WTC11 (cell line): ENCODE results near the gene AHRR. TPM values are rescaled to one million over a fixed set of nuclear protein-coding genes. Genes with fewer than 3 reads are reported as not detected.

Source experiments
- ATAC-seq: fragments of 200-7000 bp; cut with Tn5 transposase; 2 replicates; pipeline ENCODE4 v1.10.0; 2021; ENCODE audit warnings: mild to moderate bottlenecking, moderate library complexity
- CTCF ChIA-PET: fragments of 300-600 bp; sonication (Branson Sonifier 250); formaldehyde crosslinking; loops from one replicate; lab custom pipeline; 2021; ENCODE audit warnings: antibody characterized with exemption; lab: Charles Lee
- POLR2A ChIA-PET: fragments of 350-600 bp; sonication (Branson Sonifier 250); formaldehyde crosslinking; loops from one replicate; lab custom pipeline; 2021; ENCODE audit warnings: antibody characterized with exemption; lab: Charles Lee
- DNase-seq: peaks from one replicate; pipeline ENCODE4 v3.0.0; 2021; ENCODE audit warnings: low spot score
- H3K27ac Mint-ChIP-seq: 2 replicates; pipeline ENCODE4 v1.8.0; 2021; ENCODE audit warnings: mixed read lengths
- H3K27me3 Mint-ChIP-seq: 2 replicates; pipeline ENCODE4 v1.8.0; 2021; ENCODE audit warnings: low read depth, mild to moderate bottlenecking, moderate library complexity, mixed read lengths
- H3K36me3 Mint-ChIP-seq: 2 replicates; pipeline ENCODE4 v1.8.0; 2021; ENCODE audit warnings: mixed read lengths
- H3K4me1 Mint-ChIP-seq: 2 replicates; pipeline ENCODE4 v1.8.0; 2022; ENCODE audit warnings: mixed read lengths
- H3K4me3 Mint-ChIP-seq: 2 replicates; pipeline ENCODE4 v1.8.0; 2021; ENCODE audit warnings: mild to moderate bottlenecking, moderate library complexity, mixed read lengths
- H3K9me3 Mint-ChIP-seq: 2 replicates; pipeline ENCODE4 v1.8.0; 2021; ENCODE audit warnings: mixed read lengths
- CBFB ChIP-seq: sonication (generic); formaldehyde crosslinking; IDR thresholded peaks from 2 replicates; pipeline ENCODE4 v1.8.1; 2022; ENCODE audit warnings: mild to moderate bottlenecking, low read depth, missing genetic modification reagents
- CREM ChIP-seq: sonication (generic); formaldehyde crosslinking; IDR thresholded peaks from 2 replicates; pipeline ENCODE4 v1.8.1; 2022; ENCODE audit warnings: mild to moderate bottlenecking, missing genetic modification reagents, moderate library complexity
- ESRRA ChIP-seq: sonication (generic); formaldehyde crosslinking; IDR thresholded peaks from 2 replicates; pipeline ENCODE4 v1.8.1; 2022; ENCODE audit warnings: mild to moderate bottlenecking, missing genetic modification reagents, borderline replicate concordance
- FOXJ3 ChIP-seq: sonication (generic); formaldehyde crosslinking; IDR thresholded peaks from 2 replicates; pipeline ENCODE4 v1.9.0; 2021; ENCODE audit warnings: missing genetic modification reagents, mild to moderate bottlenecking, borderline replicate concordance
- GABPB1 ChIP-seq: sonication (generic); formaldehyde crosslinking; IDR thresholded peaks from 2 replicates; pipeline ENCODE4 v1.8.1; 2023; ENCODE audit warnings: mild to moderate bottlenecking, missing genetic modification reagents
- GRHL2 ChIP-seq: fragments of 250-450 bp; sonication (Bioruptor Pico); IDR thresholded peaks from 2 replicates; pipeline ENCODE4 v1.8.0; 2022; ENCODE audit warnings: mild to moderate bottlenecking, moderate library complexity; ENCODE audit not compliant: insufficient replicate concordance, severe bottlenecking
- HMGA2 ChIP-seq: fragments of 250-450 bp; sonication (Bioruptor Pico); IDR thresholded peaks from 2 replicates; pipeline ENCODE4 v1.4.0; 2021; ENCODE audit warnings: mild to moderate bottlenecking, moderate library complexity
- IRF2 ChIP-seq: sonication (generic); formaldehyde crosslinking; IDR thresholded peaks from 2 replicates; pipeline ENCODE4 v1.8.0; 2022; ENCODE audit warnings: low read depth, missing genetic modification reagents, borderline replicate concordance
- KAT7 ChIP-seq: sonication (generic); formaldehyde crosslinking; IDR thresholded peaks from 2 replicates; pipeline ENCODE4 v1.8.1; 2023; ENCODE audit warnings: missing genetic modification reagents, mild to moderate bottlenecking, borderline replicate concordance
- MYBL2 ChIP-seq: sonication (generic); formaldehyde crosslinking; IDR thresholded peaks from 2 replicates; pipeline ENCODE4 v1.8.1; 2023; ENCODE audit warnings: mild to moderate bottlenecking, moderate library complexity, missing genetic modification reagents
- NR2C2 ChIP-seq: sonication (generic); formaldehyde crosslinking; IDR thresholded peaks from 2 replicates; pipeline ENCODE4 v1.8.0; 2022; ENCODE audit warnings: mild to moderate bottlenecking, missing genetic modification reagents
- SMAD4 ChIP-seq: sonication (generic); formaldehyde crosslinking; IDR thresholded peaks from 2 replicates; pipeline ENCODE4 v1.8.0; 2022; ENCODE audit warnings: mild to moderate bottlenecking, missing genetic modification reagents
- SOX15 ChIP-seq: fragments of 250-450 bp; sonication (Bioruptor Pico); IDR thresholded peaks from 2 replicates; pipeline ENCODE4 v1.9.0; 2021; ENCODE audit warnings: mild to moderate bottlenecking
- TCF7 ChIP-seq: sonication (generic); formaldehyde crosslinking; IDR thresholded peaks from 2 replicates; pipeline ENCODE4 v1.8.0; 2022; ENCODE audit warnings: mild to moderate bottlenecking, low read depth, missing genetic modification reagents, moderate library complexity
- TEAD4 ChIP-seq: sonication (generic); formaldehyde crosslinking; IDR thresholded peaks from 2 replicates; pipeline ENCODE4 v1.8.0; 2022; ENCODE audit warnings: mild to moderate bottlenecking, missing genetic modification reagents
- ZNF138 ChIP-seq: sonication (generic); formaldehyde crosslinking; conservative IDR thresholded peaks from 2 replicates; pipeline ENCODE4 v1.8.1; 2022; ENCODE audit warnings: mild to moderate bottlenecking, moderate library complexity, missing genetic modification reagents
- ZNF317 ChIP-seq: sonication (generic); formaldehyde crosslinking; IDR thresholded peaks from 2 replicates; pipeline ENCODE4 v1.8.1; 2023; ENCODE audit warnings: low read depth, mild to moderate bottlenecking, moderate library complexity, missing genetic modification reagents, borderline replicate concordance
- ZNF416 ChIP-seq: fragments of 250-450 bp; sonication (Bioruptor Pico); IDR thresholded peaks from 2 replicates; pipeline ENCODE4 v1.9.0; 2021; ENCODE audit warnings: mild to moderate bottlenecking, inconsistent platforms
- total RNA-seq: library from RNA; stranded (reverse); gene quantifications from 3 replicates; pipeline ENCODE4 v1.2.3, GENCODE V29; 2021
- TF ChIP-seq, protein P1 (sequence below): fragments of 250-450 bp; sonication (Bioruptor Pico); IDR thresholded peaks from 2 replicates; pipeline ENCODE4 v1.9.0; 2021; ENCODE audit warnings: moderate library complexity, mild to moderate bottlenecking, inconsistent platforms, borderline replicate concordance
- TF ChIP-seq, protein P2 (sequence below): sonication (generic); formaldehyde crosslinking; IDR thresholded peaks from 2 replicates; pipeline ENCODE4 v1.8.1; 2023; ENCODE audit warnings: mild to moderate bottlenecking, missing genetic modification reagents
- TF ChIP-seq, protein P3 (sequence below): sonication (generic); formaldehyde crosslinking; IDR thresholded peaks from 2 replicates; pipeline ENCODE4 v1.8.1; 2023; ENCODE audit warnings: mild to moderate bottlenecking, missing genetic modification reagents, moderate library complexity
- TF ChIP-seq, protein P4 (sequence below): fragments of 250-450 bp; sonication (Bioruptor Pico); IDR thresholded peaks from 2 replicates; pipeline ENCODE4 v1.8.0; 2021; ENCODE audit warnings: mild to moderate bottlenecking
- TF ChIP-seq, protein P5 (sequence below): sonication (generic); formaldehyde crosslinking; conservative IDR thresholded peaks from 2 replicates; pipeline ENCODE4 v1.8.1; 2023; ENCODE audit warnings: mild to moderate bottlenecking, low read depth, missing genetic modification reagents, moderate library complexity
- TF ChIP-seq, protein P6 (sequence below): sonication (generic); formaldehyde crosslinking; IDR thresholded peaks from 2 replicates; pipeline ENCODE4 v1.8.1; 2023; ENCODE audit warnings: mild to moderate bottlenecking, missing genetic modification reagents, moderate library complexity
- TF ChIP-seq, protein P7 (sequence below): sonication (generic); formaldehyde crosslinking; IDR thresholded peaks from 2 replicates; pipeline ENCODE4 v1.8.1; 2022; ENCODE audit warnings: low read depth, missing genetic modification reagents, borderline replicate concordance

Gene AHRR
- total RNA-seq, 1 experiment from 2014 or later: 4.5 TPM

DNA sequence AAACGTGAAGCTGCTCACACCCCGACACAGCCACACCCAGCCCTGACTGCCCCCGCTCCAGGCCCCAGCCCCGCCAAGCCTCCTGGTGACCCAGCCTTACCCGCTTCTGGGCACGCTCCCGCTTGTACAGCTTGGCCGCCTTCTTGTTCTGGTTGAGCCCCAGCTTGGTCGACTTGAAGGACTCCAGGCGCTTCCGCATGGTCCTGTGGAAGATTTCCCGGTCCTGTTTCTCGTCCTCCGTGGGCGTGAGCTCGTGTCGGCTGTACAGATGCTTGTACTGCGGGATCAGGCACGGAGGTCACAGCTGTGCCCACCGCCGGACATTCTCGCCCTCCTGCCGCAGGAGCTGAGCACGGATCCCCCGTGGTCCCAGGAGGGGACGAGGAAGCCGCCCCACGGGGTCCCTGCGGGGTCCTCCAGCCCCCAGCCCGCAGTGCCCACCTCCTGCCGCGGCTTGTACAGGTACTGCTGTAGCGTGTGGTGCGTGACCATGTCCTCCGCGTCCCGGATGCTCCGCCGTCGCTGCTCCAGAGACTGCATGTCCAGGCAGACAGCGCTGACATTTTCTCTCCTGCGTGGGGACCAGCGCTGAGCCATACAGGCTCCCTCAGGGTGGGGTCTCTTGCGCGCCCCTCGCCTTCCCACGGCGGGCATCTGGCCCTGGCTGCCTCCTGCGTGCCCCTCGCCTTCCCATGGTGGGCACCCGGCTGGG, 154.7 kb downstream of the AHRR start:
- H3K27ac Mint-ChIP-seq: no peak overlapping the region
- no peak overlapping the region for H3K4me3 Mint-ChIP-seq

DNA sequence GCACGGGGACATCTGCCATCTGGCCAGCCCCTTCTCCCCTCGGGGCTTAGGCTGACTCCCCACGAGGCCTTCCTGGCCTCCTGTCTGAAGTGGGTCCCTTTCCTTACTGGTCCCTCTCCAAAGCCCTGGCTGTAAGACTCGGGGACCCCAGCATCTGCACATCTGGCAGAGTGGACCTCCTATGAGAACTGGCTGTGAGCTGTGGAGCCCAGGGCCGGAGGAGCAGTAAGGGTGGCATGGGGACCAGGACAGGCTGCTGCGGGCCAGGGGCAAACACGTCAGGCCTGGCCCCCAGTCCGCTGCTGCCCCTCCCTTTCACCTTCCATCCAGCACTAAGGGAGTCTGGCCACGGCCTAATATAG, 155.3 kb downstream of the AHRR start:
- TF ChIP-seq HMGA2: no peak
- TF ChIP-seq, protein P1, sequence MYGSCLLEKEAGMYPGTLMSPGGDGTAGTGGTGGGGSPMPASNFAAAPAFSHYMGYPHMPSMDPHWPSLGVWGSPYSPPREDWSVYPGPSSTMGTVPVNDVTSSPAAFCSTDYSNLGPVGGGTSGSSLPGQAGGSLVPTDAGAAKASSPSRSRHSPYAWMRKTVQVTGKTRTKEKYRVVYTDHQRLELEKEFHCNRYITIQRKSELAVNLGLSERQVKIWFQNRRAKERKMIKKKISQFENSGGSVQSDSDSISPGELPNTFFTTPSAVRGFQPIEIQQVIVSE (CRISPR knock-in tag): no peak
- TF ChIP-seq, protein P2, sequence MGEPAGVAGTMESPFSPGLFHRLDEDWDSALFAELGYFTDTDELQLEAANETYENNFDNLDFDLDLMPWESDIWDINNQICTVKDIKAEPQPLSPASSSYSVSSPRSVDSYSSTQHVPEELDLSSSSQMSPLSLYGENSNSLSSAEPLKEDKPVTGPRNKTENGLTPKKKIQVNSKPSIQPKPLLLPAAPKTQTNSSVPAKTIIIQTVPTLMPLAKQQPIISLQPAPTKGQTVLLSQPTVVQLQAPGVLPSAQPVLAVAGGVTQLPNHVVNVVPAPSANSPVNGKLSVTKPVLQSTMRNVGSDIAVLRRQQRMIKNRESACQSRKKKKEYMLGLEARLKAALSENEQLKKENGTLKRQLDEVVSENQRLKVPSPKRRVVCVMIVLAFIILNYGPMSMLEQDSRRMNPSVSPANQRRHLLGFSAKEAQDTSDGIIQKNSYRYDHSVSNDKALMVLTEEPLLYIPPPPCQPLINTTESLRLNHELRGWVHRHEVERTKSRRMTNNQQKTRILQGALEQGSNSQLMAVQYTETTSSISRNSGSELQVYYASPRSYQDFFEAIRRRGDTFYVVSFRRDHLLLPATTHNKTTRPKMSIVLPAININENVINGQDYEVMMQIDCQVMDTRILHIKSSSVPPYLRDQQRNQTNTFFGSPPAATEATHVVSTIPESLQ (CRISPR knock-in tag): no peak
- no peak for TF ChIP-seq FOXJ3 (CRISPR knock-in tag)
- TF ChIP-seq, protein P3, sequence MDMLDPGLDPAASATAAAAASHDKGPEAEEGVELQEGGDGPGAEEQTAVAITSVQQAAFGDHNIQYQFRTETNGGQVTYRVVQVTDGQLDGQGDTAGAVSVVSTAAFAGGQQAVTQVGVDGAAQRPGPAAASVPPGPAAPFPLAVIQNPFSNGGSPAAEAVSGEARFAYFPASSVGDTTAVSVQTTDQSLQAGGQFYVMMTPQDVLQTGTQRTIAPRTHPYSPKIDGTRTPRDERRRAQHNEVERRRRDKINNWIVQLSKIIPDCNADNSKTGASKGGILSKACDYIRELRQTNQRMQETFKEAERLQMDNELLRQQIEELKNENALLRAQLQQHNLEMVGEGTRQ (CRISPR knock-in tag): no peak
- TF ChIP-seq ZNF317: no peak
- no peak for TF ChIP-seq TEAD4
- TF ChIP-seq TCF7 (CRISPR knock-in tag): no peak
- TF ChIP-seq, protein P4, sequence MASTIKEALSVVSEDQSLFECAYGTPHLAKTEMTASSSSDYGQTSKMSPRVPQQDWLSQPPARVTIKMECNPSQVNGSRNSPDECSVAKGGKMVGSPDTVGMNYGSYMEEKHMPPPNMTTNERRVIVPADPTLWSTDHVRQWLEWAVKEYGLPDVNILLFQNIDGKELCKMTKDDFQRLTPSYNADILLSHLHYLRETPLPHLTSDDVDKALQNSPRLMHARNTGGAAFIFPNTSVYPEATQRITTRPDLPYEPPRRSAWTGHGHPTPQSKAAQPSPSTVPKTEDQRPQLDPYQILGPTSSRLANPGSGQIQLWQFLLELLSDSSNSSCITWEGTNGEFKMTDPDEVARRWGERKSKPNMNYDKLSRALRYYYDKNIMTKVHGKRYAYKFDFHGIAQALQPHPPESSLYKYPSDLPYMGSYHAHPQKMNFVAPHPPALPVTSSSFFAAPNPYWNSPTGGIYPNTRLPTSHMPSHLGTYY (CRISPR knock-in tag): no peak
- no peak for TF ChIP-seq SOX15 (CRISPR knock-in tag)
- TF ChIP-seq NR2C2 (CRISPR knock-in tag): no peak
- no peak for TF ChIP-seq ZNF138 (CRISPR knock-in tag)
- no peak for TF ChIP-seq IRF2 (CRISPR knock-in tag)
- POLR2A ChIA-PET: no interaction called here
- Mint-ChIP-seq H3K27ac (no peak overlapping the region), H3K27me3 (peaks cover 48% of the 10 kb centered on the region), H3K36me3 (no peaks in the 10 kb centered on the region), H3K9me3 (no peaks in the 10 kb centered on the region), H3K4me3 (no peak overlapping the region), H3K4me1 (peaks cover 5% of the 10 kb centered on the region)
- no peak for ATAC-seq
- CTCF ChIA-PET: interaction anchor here (1.0 kb wide), 1 partner anchor 192 kb away, joined by 3 read pairs; no protein-coding TSS in a partner anchor
- DNase-seq: no peak

More for the DNA sequence above, 154.7 kb downstream of the AHRR start:
- POLR2A ChIA-PET: no interaction called here
- ATAC-seq: no peak
- no peaks in the 10 kb centered on the region for H3K36me3 Mint-ChIP-seq
- no peak for TF ChIP-seq SMAD4
- TF ChIP-seq, protein P5, sequence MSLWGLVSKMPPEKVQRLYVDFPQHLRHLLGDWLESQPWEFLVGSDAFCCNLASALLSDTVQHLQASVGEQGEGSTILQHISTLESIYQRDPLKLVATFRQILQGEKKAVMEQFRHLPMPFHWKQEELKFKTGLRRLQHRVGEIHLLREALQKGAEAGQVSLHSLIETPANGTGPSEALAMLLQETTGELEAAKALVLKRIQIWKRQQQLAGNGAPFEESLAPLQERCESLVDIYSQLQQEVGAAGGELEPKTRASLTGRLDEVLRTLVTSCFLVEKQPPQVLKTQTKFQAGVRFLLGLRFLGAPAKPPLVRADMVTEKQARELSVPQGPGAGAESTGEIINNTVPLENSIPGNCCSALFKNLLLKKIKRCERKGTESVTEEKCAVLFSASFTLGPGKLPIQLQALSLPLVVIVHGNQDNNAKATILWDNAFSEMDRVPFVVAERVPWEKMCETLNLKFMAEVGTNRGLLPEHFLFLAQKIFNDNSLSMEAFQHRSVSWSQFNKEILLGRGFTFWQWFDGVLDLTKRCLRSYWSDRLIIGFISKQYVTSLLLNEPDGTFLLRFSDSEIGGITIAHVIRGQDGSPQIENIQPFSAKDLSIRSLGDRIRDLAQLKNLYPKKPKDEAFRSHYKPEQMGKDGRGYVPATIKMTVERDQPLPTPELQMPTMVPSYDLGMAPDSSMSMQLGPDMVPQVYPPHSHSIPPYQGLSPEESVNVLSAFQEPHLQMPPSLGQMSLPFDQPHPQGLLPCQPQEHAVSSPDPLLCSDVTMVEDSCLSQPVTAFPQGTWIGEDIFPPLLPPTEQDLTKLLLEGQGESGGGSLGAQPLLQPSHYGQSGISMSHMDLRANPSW: no peak
- no peak for TF ChIP-seq MYBL2 (CRISPR knock-in tag)
- no peak for TF ChIP-seq ZNF416 (CRISPR knock-in tag)
- TF ChIP-seq CREM (CRISPR knock-in tag): no peak
- no peak for TF ChIP-seq FOXJ3 (CRISPR knock-in tag)
- no peak for TF ChIP-seq SOX15 (CRISPR knock-in tag)
- no peak for TF ChIP-seq KAT7 (CRISPR knock-in tag)
- TF ChIP-seq ESRRA: no peak
- TF ChIP-seq, protein P4 (CRISPR knock-in tag): no peak
- no peak for TF ChIP-seq CBFB (CRISPR knock-in tag)
- no peak for TF ChIP-seq NR2C2 (CRISPR knock-in tag)
- TF ChIP-seq, protein P6, sequence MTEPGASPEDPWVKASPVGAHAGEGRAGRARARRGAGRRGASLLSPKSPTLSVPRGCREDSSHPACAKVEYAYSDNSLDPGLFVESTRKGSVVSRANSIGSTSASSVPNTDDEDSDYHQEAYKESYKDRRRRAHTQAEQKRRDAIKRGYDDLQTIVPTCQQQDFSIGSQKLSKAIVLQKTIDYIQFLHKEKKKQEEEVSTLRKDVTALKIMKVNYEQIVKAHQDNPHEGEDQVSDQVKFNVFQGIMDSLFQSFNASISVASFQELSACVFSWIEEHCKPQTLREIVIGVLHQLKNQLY: no peak
- TF ChIP-seq ZNF138 (CRISPR knock-in tag): no peak
- TF ChIP-seq GRHL2 (CRISPR knock-in tag): no peak
- TF ChIP-seq, protein P7, sequence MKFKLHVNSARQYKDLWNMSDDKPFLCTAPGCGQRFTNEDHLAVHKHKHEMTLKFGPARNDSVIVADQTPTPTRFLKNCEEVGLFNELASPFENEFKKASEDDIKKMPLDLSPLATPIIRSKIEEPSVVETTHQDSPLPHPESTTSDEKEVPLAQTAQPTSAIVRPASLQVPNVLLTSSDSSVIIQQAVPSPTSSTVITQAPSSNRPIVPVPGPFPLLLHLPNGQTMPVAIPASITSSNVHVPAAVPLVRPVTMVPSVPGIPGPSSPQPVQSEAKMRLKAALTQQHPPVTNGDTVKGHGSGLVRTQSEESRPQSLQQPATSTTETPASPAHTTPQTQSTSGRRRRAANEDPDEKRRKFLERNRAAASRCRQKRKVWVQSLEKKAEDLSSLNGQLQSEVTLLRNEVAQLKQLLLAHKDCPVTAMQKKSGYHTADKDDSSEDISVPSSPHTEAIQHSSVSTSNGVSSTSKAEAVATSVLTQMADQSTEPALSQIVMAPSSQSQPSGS (CRISPR knock-in tag): no peak
- TF ChIP-seq GABPB1 (CRISPR knock-in tag): no peak
- H3K27me3 Mint-ChIP-seq: peaks cover 52% of the 10 kb centered on the region
- peaks cover 9% of the 10 kb centered on the region for H3K4me1 Mint-ChIP-seq
- CTCF ChIA-PET: interaction anchor here (1.0 kb wide), 1 partner anchor 30 kb away, joined by 3 read pairs; no protein-coding TSS in a partner anchor
- no peak for DNase-seq
- H3K9me3 Mint-ChIP-seq: no peaks in the 10 kb centered on the region
